AG09309 (cell line): Measurements from ENCODE around the gene PODXL.

Experiments
- DNase-seq: peaks from one replicate; pipeline ENCODE4 v3.0.0-alpha.2; 2010; ENCODE audit warnings: low read depth
- H3K4me3 ChIP-seq: 2 replicates; pipeline ENCODE4 v1.5.1; 2011; ENCODE audit warnings: mild to moderate bottlenecking, low read depth, low read length, moderate library complexity; ENCODE audit not compliant: control insufficient read depth
- CTCF ChIP-seq: IDR thresholded peaks from 2 replicates; pipeline ENCODE4 v1.5.1; 2011; ENCODE audit warnings: mild to moderate bottlenecking, low read depth, low read length, inconsistent platforms; ENCODE audit not compliant: insufficient read depth, control insufficient read depth; ENCODE audit errors: missing control alignments

Gene PODXL

GRCh38 chr7:131536361-131536849 is 20.0 kb downstream of the PODXL start:
- TF ChIP-seq CTCF, result no peak
- no peak overlapping the region for H3K4me3 ChIP-seq
- DNase-seq, result no peak

- H3K4me3 ChIP-seq, result no peak overlapping the region
- TF ChIP-seq CTCF, result no peak
- DNase-seq, result no peak
Observed at GRCh38 chr7:131533566-131534561, 22.6 kb downstream of the PODXL start.

GRCh38 chr7:131533151-131533559 is 23.3 kb downstream of the PODXL start:
- no peak for TF ChIP-seq CTCF
- no peak for DNase-seq
- no peak overlapping the region for H3K4me3 ChIP-seq

GRCh38 chr7:131532570-131533091 is 23.8 kb downstream of the PODXL start:
- DNase-seq, result no peak
- TF ChIP-seq CTCF, result no peak
- no peak overlapping the region for H3K4me3 ChIP-seq

GRCh38 chr7:131530137-131530536 is 26.3 kb downstream of the PODXL start:
- DNase-seq, result no peak
- no peak overlapping the region for H3K4me3 ChIP-seq
- no peak for TF ChIP-seq CTCF

- no peak overlapping the region for H3K4me3 ChIP-seq
- TF ChIP-seq CTCF, result no peak
- DNase-seq, result no peak
Observed at GRCh38 chr7:131529617-131530016, 26.8 kb downstream of the PODXL start.
